GM19324 (cell line): ENCODE data around the gene ZMAT5.

ENCODE experiments used
- ATAC-seq: cut with Tn5 transposase; IDR thresholded peaks from one replicate; pipeline ENCODE4 v1.9.1; 2021; ENCODE audit warnings: mild to moderate bottlenecking, moderate library complexity; ENCODE audit not compliant: unreplicated experiment, low FRiP score

Gene ZMAT5

DNA sequence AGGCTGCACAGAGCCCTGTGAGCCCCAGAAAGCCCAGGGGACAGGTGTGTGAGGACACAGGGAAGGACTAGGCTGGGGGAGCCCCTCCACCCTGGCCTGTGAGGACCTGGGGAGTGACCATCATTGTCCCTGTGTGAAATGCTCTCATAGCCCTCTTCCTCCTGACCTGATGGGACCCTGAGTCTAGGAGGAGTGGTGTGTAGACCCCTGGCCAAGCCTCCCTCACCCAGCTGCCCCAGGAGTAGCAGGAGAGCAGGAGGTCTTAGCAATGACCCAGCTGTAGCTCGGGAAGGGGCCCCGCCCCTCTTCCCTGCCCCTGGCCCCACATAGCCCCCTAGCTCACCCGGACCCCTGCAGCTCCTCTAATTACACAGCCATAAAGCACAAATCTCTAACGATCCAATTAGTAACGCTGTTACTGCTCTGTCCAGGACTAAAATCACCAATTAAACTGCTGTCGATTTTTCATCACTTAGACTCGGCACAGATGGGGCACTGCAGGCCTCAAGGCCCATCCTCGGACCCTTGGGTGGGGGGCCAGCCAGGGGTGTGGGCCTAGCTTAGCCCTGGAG is 53.6 kb downstream of the ZMAT5 start:
- ATAC-seq, result no peak

DNA sequence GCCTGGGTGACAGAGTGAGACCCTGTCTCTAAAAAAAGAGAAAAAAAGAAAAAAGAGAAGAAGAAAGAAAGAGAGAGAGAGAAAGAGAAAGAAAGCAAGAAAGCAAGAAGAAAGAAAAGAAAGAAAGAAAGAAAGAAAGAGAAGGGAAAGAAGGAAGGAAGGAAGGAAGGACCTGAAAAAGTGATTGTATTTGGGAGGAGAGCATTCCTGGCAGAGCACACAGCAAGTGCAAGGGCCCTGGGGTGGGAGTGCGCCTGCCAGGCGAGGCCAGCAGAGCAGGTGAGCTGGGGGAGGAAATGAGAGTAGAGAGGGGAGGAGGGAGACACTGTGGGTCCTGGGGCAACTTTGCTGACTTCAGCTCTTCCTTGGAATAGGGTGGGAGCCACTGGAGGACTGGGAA is 54.7 kb downstream of the ZMAT5 start:
- ATAC-seq, result no peak

- ATAC-seq, result no peak
Observed at GRCh38 chr22:29710922-29711593, 55.7 kb downstream of the ZMAT5 start.

DNA sequence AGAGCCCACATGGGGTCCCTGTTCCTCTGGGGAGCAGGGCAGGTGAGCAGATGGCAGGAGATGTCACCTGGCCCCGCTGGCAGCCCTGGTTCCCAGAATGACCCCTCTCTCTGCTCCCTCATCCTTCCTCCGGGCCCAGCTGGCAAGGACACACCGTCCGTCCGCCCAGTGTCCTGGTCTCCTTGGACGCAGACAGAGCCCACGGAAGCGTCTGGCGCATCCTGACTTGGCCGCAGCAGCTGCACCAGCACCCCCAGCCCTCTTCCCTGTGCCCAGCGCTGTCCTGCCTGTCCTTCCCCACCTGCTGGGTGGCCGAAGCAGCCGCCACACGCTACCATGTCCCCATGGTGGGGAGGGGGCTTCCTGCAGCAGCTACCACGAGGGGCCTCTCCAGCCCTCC is 56.6 kb downstream of the ZMAT5 start:
- ATAC-seq, result no peak

DNA sequence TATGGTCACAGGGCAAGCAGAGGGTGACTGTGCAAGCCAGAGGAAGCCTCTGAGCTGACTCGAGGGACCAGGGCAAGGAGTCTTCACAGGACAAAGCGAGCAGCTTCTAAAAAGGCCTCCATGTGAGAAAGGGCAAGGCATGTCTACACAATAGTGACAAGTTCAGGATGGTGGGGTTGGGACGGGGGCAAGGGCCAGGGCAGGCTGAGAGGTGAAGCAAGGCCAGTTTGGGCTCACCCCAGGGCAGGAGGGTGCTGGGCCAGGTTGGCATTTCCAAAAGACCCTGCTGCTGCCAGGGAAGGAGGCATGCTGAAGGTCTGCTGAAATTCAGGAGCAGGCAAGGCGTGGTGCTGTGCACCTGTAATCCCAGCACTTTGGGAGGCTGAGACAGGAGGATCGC is 59.3 kb downstream of the ZMAT5 start:
- ATAC-seq, result no peak

DNA sequence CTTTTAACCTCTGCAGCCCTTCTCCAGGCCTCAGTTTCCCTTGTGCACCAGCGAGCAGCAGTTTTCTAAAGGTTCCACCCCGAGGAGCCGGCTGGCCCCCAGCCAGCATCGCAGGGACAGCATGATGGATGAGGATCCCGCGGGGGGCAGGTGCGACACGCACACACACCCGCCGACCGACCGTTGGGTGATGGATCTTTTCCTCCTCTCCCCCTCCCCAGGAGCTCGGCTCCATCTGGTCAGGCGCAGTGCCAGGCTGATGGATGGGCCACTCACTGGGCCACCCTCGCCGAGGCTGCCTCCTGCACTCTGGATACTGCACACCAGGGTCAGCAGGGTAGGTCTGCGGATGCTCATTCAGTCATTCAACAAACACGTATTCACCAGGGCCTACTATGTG is 59.8 kb downstream of the ZMAT5 start:
- no peak for ATAC-seq

DNA sequence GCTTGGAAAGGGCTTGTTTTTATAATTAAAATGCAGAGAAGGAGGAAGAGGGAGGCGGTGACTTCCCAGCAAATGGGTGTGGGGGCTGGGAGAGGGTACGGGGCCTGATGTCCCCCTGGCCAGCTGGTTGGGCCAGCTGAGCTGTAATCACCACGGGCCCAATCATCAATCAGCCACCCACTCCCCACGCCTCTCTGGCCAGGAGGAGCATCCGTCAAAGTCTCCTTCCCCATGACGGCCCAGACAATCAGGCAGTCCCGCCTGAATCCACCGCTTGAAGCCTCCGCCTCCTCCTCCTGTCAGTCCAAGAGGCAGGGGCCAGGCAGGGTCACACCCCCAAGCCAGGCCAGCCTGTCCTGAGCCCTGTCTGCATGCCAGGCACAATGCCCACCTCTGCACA is 60.3 kb downstream of the ZMAT5 start:
- no peak for ATAC-seq

DNA sequence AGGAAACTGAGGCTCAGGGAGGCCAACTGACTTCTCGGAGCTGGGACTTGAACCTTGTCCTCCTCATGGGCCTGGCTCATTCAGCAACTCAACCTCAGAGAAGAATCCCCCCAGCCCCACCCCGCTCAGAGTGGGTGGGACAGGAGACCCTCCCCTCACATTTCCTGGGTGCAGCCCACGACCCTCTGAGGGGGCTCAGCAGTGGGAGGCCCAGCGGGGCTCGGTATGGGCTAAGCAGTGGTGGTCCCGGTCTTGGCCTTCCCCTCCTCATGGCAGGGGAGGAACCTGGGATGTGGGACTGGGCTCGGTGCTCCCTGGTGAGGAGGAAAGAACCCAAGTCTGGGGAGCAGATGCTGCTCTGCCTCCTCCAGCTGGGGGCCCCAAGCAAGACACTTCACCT is 61.2 kb downstream of the ZMAT5 start:
- no peak for ATAC-seq

GRCh38 chr22:29704528-29705285 is 62.1 kb downstream of the ZMAT5 start:
- ATAC-seq, result no peak

DNA sequence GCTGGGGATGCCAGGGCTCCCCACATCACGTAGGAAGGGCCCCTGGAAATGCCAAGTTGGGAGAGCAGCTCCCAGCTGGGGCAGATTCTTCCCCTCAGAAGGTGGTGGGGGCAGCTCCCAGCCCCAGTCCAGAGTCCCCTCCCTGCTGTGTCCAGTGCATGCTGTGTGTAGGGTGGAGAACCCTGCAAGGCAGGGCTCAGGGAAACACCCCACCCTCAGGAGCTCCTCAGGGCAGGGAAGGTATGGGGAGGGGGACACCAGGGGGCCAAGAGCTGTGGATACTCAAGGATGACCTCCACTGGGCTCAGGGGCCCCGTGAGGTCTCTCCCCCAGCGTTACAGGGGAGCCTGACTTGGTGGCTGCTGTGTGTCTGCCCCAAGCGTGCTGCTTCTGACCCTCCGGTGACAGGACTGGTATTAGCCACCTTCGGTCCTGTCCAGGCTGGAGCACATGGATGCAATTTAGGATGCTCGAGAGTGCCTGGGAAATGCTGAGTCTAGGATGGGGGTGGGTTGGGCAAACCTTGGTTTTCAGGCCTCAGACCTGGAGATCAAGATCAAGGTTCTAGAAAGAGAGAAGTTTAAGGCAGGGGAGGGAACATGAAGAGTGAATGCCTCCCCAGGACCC is 63.1 kb downstream of the ZMAT5 start:
- no peak for ATAC-seq

DNA sequence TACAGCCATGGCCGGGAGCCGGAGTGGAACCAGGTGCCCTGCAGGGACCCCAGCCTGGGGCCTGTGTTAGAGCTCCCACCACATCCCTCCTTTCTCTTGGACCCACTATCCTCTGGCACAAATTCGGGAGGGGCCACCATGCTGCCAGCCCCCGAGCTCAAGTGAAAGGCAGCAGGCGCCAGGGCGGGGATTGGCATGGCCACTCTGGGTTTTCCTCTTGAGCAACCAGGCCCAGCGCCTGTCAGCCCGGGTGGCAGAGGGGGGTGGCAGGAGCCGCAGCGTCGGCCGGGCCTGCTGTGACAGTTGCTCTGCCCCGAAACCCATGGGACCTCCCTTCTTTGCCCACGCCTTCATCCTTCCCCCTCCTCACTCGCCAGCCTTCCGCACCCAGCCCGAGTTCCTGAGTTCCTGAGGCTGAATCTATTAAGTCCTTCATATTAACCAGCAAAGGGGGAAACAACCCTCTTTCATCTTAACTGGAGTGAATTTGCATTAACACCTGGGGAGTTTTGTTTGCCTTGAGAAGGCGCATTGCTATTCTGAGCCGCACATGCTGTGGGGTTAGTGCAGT is 63.8 kb downstream of the ZMAT5 start:
- ATAC-seq, result no peak

DNA sequence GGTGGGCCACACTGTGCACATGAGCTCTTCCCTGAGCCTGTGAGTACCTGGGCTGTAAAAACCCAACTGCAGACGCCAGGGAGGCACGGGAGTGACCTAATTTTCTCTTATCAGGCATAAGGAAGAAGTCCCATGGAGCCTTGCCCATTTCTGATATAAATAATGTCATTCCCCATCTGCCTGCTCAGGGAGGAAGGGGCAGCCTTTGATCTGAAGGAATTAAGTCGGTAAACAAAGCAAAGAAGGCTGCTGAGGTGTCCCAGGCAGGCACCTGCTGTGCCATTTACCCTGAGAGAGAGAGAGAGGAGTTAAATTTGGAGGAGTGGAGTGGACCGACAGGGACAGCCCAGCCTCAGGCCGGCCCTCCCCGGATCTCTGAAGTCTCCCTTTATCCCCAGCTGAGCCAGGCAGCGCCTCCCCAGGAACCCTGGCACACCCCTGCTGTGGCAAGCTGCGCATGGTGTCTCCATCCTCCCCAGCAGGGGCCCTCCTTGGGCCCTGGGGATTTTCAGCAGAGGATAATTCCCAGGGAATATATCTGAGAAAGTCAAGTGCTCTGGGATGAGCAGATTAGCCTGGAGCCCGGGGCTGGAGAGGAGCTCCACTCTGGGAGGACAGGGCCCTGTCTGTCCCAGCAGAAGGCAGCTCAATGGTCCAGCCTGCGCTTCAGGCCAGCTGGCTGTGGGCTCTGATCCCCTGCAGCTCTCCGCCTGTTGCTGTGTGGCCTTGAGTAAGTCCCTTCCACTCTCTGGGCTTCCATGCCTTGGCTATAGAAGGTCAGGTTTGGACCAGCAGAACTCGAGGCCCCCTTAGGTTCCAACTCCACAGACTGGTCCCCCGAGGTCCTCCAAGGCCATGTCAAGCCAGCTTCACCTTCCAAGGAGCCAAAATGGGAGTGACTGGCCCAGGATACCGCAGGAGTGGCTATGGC is 64.5 kb downstream of the ZMAT5 start:
- ATAC-seq, result no peak

GRCh38 chr22:29701155-29701999 is 65.4 kb downstream of the ZMAT5 start:
- no peak for ATAC-seq

GRCh38 chr22:29700900-29701154 is 66.0 kb downstream of the ZMAT5 start:
- no peak for ATAC-seq

DNA sequence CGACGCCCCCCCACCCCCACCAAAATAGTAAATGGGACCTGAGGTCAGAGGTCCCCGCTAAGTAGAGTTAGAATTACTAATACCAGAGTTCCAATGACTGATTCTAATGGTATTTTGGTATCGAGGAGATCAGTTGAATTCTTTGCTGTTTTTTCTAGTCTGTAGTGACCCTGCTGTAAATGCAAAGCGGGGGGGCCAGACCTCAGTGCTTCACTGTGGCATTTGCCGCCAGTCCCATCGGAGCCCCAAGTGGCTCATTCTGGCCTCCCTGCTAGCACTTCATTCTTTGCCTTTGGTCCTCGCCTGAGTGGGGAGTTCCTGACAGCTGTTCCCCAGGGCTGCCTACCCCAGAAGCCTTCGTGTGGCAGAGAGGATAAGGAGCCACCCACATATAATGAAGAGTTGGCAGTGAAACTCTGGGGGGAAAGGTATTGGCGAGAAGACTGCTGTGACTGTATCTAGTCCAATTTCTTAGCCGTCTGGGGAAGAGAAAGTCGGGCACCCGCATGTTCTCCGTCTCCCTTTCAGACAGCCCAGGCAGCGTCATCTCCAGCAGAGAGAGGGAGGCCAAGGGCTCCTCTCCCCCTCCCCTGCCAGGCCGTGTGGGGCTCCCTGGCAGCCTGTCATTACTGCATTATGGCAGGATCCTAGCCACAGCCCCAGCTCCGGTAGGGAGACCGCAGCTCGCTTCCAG is 66.5 kb downstream of the ZMAT5 start:
- no peak for ATAC-seq

DNA sequence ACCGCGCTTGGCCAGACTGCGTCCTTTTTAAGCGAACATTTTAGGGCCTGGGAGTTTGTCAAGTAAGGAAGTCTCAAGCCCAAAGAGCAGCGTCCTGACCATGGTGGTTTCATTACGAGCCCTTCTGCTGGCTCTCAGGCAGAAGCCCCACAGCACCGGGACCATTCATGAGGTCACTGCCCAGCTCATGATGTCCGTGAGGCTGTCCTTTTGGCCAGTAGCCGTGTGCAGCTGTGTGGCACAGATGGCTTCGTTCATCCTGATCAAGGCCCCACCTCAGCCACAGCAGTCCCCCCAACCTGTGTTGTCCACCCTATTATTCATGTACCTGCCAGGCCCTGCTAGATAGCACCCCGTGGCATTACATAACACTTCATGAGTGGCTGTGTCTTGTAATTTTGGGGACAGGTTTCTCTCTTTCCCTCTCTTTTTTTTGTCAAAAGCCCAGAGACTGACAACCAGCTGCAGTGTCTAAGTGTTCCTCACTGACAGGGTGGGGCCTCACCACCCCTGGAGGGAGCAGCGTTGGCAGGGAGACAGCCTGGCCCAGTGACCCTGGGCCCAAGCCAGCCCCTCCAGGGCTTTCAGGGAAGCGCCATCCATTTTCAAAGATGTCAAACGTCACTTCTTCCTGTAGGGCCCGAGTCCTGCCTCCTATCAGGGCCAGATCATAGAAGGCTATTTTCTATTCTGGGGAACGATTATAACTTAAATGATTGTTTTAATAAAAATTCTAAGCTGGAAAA is 68.8 kb downstream of the ZMAT5 start:
- ATAC-seq, result no peak

DNA sequence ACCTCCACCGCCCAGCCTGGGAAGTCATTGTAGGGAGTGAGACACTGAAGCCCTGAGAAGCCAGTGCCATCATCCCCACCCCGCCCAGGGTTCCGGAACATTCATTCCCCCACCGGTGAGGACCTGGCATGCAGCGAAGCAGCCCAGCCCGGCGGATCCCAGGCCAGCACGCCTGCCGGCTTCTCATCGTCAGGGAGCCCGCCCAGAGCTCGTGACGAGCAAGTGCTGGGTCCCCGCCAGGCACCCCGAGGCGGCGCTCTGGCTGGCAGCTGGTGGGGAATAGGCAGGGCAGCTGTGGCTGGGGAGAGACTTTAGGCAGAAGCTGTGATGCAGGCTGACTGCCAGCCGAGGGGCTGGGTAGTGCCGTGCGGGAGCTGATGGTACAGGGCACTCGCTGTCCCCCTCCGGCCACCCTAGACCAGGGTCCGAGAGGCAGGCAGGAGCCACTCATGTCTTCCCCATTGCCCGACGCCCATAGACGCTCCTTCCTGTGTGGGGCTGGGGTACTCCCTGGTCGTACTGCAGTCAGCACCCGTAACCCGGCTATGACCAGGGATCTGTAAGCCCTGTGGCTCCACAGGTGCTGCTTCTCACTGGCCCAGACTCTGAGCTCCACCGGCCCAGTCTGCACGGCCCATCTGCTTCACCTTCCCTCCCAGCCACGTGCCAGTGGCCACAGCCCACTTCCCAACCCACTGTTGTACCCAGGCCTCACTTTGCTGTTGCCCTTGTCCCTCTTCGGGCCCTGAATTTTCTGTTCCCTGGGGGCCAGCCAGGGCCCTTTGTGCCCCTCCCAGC is 71.5 kb downstream of the ZMAT5 start:
- ATAC-seq, result no peak
